GM19397 (cell line): ENCODE data around the gene SPINK9.
A peak's percentile ranks its signal among the peaks of the same experiment; 100 is the strongest.

Source experiments
- ATAC-seq: cut with Tn5 transposase; IDR thresholded peaks from one replicate; pipeline ENCODE4 v1.9.1; 2021; ENCODE audit warnings: mild to moderate bottlenecking, moderate library complexity; ENCODE audit not compliant: unreplicated experiment

SPINK9 gene

GRCh38 chr5:148364343-148364742 lies 29.0 kb downstream of the SPINK9 start:
- no peak for ATAC-seq

- ATAC-seq: no peak
Observed at GRCh38 chr5:148368299-148368698, 32.9 kb downstream of the SPINK9 start.

- ATAC-seq: no peak
Observed at GRCh38 chr5:148372166-148372725, 36.9 kb downstream of the SPINK9 start.

- no peak for ATAC-seq
Observed at GRCh38 chr5:148372893-148373292, 37.5 kb downstream of the SPINK9 start.

- ATAC-seq: peak; percentile 70
Observed at GRCh38 chr5:148374690-148375360, 39.5 kb downstream of the SPINK9 start.

- no peak for ATAC-seq
Observed at GRCh38 chr5:148376198-148376597, 40.8 kb downstream of the SPINK9 start.

- no peak for ATAC-seq
Observed at GRCh38 chr5:148378670-148379069, 43.3 kb downstream of the SPINK9 start.

GRCh38 chr5:148379340-148379739 lies 44.0 kb downstream of the SPINK9 start:
- ATAC-seq: no peak

- ATAC-seq: no peak
Observed at GRCh38 chr5:148381906-148382305, 46.5 kb downstream of the SPINK9 start.

- no peak for ATAC-seq
Observed at GRCh38 chr5:148382961-148383360, 47.6 kb downstream of the SPINK9 start.

GRCh38 chr5:148383564-148384379 lies 48.4 kb downstream of the SPINK9 start, which contains the start of gene FBXO38:
FBXO38 (plus strand) TSS chr5:148383958; CDS start chr5:148394777, 10,819 bp downstream.
- ATAC-seq: peak; percentile 99

- peak; percentile 19 for ATAC-seq
Observed at GRCh38 chr5:148384380-148384737, 49.0 kb downstream of the SPINK9 start.

GRCh38 chr5:148385094-148385493 lies 49.7 kb downstream of the SPINK9 start:
- no peak for ATAC-seq

- ATAC-seq: no peak
Observed at GRCh38 chr5:148386041-148386440, 50.7 kb downstream of the SPINK9 start.

- ATAC-seq: no peak
Observed at GRCh38 chr5:148387325-148387724, 52.0 kb downstream of the SPINK9 start.

- ATAC-seq: no peak
Observed at GRCh38 chr5:148388696-148389095, 53.3 kb downstream of the SPINK9 start.
